EL (cell line): ENCODE measurements around the gene PCDHGA7.
"Not testable (repeated sequence)": the region's sequence is repeated elsewhere in the genome, so short reads cannot be mapped to it uniquely, and the experiment has no call there.

Experiments used
- DNase-seq: peaks from one replicate; pipeline ENCODE4 v3.0.0-alpha.2; 2016

Gene PCDHGA7

DNA sequence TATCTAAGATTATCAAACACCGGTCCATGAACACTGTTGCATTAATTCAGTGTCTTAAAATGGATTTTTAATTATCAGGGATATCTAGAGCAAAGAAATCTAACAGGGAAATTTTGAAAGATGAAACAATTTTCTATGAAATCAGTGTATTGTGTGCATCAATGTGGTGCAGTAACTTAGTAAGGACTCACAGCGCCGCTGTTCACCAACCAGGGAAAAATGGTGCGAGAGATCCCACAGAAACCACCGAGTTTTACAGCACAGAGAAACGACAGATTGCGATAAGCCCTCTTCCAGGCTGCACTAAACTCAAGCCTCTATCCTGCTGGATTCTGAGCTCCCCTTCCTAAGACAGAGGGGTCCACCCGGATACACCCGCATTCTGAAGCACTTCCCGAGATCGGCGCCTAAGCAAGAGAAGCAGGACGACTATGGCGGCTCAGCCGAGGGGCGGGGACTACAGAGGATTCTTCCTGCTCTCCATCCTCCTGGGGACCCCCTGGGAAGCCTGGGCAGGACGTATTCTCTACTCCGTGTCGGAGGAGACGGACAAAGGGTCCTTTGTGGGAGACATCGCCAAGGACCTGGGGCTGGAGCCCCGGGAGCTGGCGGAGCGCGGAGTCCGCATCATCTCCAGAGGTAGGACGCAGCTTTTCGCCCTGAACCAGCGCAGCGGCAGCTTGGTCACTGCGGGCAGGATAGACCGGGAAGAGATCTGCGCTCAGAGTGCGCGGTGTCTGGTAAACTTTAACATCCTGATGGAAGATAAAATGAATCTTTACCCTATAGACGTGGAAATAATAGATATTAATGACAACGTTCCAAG lies at the start of gene PCDHGA7:
Gene PCDHGA7, plus strand, starts transcription at position 274 of the 826 bp plus-strand sequence. Its CDS starts 158 bp downstream, at position 432.
- peak; percentile 62 for DNase-seq

DNA sequence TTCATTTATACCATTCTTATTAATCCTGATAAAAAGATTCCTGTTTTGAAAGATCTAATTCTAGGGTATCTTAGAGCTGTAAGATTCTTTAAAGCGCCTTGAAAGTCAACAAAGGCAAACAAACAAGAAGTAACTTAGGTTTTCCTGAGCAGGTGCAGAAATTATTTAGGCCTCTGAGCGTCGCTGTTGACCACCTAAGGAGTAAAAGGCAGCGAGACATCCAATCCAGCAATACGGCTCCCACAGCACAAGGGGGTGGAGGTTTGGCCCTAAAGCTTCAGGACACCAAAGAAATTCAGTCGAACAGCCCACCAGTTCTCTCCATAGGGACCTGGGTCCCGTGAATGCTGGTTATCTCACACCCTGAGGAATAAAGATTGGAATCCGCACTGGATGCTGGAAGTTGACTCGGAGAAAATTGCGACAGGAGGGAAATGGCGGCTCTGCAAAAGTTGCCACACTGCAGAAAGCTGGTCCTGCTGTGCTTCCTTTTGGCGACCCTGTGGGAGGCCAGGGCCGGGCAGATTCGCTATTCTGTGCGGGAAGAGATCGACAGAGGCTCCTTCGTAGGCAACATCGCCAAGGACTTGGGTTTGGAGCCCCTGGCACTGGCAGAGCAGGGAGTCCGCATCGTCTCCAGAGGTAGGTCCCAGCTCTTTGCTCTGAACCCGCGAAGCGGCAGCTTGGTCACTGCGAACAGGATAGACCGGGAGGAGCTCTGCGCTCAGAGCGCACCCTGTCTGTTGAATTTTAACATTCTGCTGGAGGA lies 43.8 kb upstream of the PCDHGA7 start, which contains the start of gene PCDHGA2:
Gene PCDHGA2, plus strand, starts transcription at position 223 of the 769 bp plus-strand sequence.
- DNase-seq, result peak; percentile 60

DNA sequence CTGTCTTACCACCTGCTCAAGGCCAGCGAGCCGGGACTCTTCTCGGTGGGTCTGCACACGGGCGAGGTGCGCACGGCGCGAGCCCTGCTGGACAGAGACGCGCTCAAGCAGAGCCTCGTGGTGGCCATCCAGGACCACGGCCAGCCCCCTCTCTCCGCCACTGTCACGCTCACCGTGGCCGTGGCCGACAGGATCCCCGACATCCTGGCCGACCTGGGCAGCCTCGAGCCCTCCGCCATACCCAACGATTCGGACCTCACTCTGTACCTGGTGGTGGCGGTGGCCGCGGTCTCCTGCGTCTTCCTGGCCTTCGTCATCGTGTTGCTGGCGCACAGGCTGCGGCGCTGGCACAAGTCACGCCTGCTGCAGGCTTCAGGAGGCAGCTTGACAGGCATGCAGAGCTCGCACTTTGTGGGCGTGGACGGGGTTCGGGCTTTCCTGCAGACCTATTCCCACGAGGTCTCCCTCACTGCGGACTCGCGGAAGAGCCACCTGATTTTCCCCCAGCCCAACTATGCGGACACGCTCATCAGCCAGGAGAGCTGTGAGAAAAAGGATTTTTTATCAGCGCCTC lies 41.7 kb upstream of the PCDHGA7 start:
- DNase-seq, result not testable (repeated sequence)

DNA sequence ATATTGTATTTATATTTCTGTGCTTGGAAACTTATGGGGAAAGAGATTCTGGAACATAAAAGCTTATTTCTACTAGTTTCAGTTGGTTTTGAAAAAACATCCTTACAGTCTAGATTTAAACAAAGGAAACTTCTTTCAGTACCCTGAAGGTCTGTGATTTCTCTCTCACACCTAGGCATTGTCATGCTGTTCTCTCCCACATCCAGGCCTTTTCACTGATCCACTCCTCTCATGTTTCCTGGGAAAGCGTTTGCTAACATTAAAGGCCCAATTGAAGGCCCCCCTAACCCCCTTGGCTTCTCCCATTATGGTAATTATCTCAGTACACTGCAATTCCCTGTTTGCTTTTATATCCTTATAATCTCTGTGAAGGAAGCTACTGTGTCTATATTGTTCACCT lies 39.8 kb upstream of the PCDHGA7 start:
- DNase-seq, result no peak

DNA sequence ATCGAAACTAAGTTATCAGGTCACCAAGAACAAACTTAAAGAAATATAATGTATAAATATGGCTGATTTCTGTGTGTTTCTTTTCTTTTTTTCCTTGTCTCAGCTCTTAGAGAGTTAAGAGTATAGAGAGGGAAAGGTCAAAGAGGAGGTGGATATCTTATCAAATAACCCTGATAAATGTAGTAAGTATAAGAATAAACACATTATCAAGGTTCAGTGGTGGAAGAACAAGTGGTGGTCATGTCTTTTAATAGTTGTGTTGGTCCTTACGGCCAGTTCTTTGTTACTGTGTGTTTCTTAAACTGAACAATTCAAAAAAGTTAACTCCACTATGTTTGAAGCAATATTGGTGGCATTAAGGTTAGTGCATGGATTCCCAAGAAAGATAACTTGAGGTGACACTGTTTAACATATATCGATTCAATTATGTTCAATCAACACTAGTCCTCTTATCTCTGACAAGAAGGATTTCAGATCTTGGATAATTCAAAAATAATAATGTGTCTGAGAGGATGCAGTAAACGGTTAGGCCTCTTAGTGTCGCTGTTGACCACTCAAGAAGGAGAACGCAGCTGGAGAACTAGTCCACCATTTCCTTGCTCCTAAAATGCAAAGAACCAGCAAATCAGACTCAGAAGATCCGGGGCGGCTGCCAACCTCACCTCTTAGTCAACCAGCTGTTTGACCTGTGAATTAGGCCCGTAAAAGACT lies 39.1 kb upstream of the PCDHGA7 start, which contains the start of gene PCDHGA3:
Gene PCDHGA3, plus strand, starts transcription at position 588 of the 711 bp plus-strand sequence. CDS start 205 bp downstream, outside the sequence.
- DNase-seq, result peak; percentile 43

DNA sequence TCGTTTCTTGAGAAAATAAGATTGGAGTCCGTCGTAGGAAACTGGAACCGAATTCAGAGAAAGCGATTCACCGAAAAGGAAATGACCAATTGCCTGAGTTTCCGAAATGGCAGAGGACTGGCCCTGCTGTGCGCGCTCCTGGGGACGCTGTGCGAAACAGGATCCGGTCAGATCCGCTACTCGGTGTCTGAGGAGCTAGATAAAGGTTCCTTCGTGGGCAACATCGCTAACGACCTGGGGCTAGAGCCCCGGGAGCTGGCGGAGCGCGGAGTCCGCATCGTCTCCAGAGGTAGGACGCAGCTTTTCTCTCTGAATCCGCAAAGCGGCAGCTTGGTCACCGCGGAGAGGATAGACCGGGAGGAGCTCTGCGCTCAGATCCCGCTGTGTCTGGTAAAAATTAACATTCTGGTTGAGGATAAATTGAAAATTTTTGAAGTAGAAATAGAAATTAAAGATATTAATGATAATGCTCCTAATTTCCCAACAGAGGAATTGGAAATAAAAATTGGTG lies 38.5 kb upstream of the PCDHGA7 start:
- DNase-seq, result no peak

DNA sequence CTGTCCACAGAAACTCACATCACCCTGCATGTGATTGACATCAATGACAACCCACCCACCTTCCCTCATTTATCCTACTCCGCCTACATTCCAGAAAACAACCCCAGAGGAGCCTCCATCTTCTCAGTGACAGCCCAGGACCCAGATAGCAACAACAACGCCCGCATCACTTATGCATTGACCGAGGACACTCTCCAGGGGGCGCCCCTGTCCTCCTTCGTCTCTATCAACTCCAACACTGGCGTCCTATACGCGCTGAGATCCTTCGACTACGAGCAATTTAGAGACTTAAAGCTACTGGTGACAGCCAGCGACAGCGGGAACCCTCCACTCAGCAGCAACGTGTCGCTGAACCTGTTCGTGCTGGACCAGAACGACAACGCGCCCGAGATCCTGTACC lies 37.2 kb upstream of the PCDHGA7 start:
- DNase-seq, result no peak

DNA sequence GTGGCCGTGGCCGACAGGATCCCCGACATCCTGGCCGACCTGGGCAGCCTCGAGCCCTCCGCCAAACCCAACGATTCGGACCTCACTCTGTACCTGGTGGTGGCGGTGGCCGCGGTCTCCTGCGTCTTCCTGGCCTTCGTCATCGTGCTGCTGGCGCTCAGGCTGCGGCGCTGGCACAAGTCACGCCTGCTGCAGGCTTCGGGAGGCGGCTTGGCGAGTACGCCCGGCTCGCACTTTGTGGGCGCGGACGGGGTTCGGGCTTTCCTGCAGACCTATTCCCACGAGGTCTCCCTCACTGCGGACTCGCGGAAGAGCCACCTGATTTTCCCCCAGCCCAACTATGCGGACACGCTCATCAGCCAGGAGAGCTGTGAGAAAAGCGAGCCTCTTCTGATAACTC lies 36.5 kb upstream of the PCDHGA7 start:
- DNase-seq, result not testable (repeated sequence)

DNA sequence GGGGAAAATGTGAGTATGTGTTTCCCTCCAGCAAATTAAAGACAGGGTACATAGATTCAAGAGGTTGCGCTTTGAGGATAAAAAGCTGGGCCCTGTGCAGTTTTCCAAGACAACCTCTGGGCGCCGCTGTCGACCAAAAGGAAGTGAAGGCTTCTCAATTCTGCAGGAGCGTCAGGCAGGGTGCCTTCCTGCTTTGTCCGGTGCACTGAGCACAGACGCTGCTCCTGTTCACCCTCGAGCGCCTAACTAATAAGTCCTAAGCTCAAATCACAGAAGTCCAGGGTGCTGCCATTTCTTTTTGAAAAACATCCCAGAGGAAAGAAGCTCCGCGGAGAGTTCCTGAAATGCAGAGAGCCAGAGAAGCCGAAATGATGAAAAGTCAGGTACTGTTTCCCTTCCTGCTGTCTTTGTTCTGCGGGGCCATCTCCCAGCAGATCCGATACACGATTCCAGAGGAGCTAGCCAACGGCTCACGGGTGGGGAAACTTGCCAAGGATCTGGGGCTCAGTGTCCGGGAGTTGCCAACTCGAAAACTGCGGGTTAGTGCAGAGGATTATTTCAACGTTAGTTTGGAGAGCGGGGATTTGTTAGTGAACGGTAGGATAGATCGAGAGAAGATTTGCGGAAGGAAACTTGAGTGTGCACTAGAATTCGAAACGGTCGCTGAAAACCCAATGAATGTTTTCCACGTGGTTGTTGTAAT lies 32.5 kb upstream of the PCDHGA7 start, which contains the start of gene PCDHGB1:
Gene PCDHGB1, plus strand, starts transcription at position 183 of the 703 bp plus-strand sequence. Its CDS starts 162 bp downstream, at position 345.
- DNase-seq, result peak; percentile 76

DNA sequence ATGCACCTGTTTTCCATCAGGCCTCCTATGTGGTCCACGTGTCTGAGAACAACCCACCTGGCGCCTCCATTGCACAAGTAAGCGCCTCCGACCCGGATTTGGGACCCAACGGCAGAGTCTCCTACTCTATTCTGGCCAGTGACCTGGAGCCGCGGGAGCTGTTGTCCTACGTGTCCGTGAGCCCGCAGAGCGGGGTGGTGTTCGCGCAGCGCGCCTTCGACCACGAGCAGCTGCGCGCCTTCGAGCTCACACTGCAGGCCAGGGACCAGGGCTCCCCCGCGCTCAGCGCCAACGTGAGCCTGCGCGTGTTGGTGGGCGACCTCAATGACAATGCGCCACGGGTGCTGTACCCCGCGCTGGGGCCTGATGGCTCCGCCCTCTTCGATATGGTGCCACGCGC lies 31.0 kb upstream of the PCDHGA7 start:
- DNase-seq, result no peak

DNA sequence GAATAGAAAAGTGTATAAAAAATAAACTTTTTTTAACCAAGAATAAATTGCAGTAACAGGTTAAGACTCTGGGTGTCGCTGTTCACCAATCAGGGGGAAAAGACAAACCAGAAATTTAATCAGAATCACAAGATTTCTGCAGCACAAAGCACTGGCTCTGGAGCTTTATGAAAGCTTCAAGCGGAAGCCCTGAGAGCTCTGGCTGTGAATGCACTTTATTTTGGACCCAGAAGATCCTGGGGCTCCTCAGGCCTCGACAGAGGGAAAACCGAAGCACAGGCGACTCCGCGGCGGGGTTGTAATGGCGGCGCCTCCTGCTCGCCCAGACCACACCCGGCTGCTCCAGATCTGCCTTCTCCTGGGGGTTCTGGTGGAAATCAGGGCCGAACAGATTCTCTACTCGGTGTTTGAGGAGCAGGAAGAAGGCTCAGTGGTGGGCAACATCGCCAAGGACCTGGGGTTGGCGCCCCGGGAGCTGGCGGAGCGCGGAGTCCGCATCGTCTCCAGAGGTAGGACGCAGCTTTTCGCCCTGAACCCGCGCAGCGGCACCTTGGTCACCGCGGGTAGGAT lies 27.6 kb upstream of the PCDHGA7 start, which contains the start of gene PCDHGA4:
Gene PCDHGA4, plus strand, starts transcription at position 122 of the 570 bp plus-strand sequence. Its CDS starts 87 bp downstream, at position 209.
- DNase-seq, result no peak

DNA sequence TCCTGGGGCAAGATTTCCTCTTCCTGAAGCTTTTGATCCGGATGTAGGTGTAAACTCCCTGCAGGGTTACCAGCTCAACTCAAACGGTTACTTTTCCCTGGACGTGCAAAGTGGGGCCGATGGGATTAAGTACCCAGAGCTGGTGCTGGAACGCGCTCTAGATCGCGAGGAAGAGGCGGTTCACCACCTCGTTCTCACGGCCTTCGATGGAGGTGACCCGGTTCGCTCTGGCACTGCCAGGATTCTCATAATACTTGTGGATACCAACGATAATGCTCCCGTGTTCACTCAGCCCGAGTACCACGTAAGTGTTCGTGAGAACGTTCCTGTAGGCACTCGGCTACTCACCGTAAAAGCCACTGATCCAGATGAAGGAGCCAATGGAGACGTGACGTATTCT lies 26.9 kb upstream of the PCDHGA7 start:
- no peak for DNase-seq

DNA sequence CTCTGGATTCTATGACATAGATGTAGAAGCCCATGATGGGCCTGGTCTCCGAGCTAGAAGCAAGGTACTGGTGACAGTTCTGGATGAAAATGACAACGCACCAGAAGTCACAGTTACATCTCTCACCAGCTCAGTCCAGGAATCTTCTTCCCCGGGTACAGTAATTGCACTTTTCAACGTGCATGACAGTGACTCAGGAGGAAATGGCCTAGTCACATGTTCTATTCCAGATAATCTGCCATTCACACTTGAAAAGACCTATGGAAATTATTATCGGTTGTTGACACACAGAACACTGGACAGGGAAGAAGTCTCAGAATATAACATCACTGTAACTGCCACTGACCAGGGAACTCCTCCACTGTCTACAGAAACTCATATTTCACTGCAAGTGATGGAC lies 26.4 kb upstream of the PCDHGA7 start:
- no peak for DNase-seq

DNA sequence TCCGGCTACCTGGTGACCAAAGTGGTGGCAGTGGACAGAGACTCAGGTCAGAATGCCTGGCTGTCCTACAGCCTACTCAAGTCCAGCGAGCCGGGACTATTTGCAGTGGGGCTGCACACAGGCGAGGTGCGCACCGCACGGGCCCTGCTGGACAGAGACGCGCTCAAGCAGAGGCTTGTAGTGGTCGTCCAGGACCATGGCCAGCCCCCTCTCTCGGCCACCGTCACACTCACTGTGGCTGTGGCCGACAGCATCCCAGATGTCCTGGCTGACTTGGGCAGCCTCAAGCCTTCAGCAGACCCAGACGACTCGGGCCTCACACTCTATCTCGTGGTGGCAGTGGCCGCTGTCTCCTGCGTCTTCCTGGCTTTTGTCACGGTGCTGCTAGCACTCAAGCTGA lies 25.6 kb upstream of the PCDHGA7 start:
- no peak for DNase-seq

DNA sequence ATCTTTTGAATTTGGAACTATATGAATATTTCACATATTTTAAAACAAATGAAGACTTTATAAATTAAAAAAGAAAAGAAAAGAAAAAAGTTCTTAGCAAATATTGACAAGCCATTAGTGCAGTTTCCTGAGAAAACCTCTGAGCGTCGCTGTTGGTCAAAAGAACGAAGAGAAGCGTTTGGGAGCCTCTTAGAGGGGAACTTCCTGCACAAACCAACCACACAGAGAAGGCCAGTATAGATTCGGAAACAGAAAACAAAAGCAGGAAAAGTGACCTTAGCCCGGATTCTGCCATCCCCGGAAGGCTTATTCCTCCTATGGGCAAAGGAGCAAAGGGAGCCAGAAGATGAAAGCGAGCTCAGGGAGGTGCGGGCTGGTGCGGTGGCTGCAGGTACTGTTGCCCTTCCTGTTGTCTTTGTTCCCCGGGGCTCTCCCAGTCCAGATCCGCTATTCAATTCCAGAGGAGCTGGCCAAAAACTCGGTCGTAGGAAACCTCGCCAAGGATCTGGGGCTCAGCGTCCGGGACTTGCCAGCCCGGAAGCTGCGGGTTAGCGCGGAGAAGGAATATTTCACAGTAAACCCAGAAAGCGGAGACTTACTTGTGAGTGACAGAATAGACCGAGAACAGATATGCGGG lies 22.6 kb upstream of the PCDHGA7 start, which contains the start of gene PCDHGB2:
Gene PCDHGB2, plus strand, starts transcription at position 205 of the 637 bp plus-strand sequence. Its CDS starts 142 bp downstream, at position 347.
- DNase-seq, result peak; percentile 68

DNA sequence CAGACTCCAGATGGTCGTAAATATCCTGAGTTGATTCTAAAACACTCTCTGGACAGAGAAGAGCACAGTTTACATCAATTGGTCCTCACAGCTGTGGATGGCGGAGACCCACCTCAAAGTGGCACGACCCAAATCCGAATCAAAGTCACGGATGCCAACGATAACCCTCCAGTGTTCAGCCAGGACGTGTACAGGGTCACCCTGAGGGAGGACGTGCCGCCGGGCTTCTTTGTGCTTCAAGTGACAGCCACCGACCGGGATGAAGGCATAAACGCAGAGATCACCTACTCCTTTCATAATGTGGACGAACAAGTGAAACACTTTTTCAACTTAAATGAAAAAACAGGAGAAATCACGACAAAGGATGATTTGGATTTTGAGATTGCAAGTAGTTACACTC lies 21.9 kb upstream of the PCDHGA7 start:
- no peak for DNase-seq

DNA sequence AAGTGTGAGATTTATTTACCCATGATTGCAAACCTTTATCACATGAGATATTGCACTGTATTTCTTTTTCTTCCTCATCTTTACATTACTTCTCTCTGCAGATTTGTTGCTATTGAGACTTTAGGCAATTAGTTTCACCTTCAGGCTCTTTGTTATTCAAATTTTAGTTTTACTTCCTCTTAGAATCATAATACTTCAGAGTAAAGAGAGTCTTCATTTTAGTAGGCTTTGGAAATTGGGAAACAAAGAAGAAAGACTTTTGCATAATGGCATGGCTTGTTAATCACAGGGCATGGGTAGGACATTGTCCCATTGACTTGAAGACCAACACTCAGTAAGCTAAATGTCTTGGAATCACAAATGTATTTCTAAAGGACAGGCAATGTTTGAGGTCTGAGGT lies 19.8 kb upstream of the PCDHGA7 start:
- no peak for DNase-seq

DNA sequence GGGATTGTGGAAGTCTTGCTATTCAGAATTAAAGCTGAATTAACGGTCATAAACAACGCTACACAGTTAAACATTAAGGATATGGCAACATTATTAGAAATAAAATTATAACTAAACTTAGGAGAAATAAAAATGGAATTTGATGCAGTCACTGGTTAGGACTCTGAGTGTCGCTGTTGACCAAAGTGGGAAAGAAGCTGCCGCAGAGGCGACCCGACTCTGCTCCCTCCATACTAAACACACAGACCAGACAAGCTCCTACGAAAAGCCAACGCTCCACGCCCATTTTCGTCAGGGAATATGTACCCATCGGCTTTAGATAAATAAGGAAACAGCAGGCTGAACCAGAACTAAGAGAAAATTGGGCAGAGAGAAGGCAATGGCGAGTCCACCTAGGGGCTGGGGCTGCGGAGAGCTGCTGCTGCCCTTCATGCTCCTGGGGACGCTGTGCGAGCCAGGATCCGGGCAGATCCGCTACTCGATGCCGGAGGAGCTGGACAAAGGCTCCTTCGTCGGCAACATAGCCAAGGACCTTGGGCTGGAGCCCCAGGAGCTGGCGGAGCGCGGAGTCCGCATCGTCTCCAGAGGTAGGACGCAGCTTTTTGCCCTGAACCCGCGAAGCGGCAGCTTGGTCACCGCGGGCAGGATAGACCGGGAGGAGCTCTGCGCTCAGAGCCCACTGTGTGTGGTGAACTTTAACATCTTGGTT lies 18.4 kb upstream of the PCDHGA7 start, which contains the start of gene PCDHGA5:
Gene PCDHGA5, plus strand, starts transcription at position 211 of the 709 bp plus-strand sequence. Its CDS starts 169 bp downstream, at position 380.
- peak; percentile 21 for DNase-seq

DNA sequence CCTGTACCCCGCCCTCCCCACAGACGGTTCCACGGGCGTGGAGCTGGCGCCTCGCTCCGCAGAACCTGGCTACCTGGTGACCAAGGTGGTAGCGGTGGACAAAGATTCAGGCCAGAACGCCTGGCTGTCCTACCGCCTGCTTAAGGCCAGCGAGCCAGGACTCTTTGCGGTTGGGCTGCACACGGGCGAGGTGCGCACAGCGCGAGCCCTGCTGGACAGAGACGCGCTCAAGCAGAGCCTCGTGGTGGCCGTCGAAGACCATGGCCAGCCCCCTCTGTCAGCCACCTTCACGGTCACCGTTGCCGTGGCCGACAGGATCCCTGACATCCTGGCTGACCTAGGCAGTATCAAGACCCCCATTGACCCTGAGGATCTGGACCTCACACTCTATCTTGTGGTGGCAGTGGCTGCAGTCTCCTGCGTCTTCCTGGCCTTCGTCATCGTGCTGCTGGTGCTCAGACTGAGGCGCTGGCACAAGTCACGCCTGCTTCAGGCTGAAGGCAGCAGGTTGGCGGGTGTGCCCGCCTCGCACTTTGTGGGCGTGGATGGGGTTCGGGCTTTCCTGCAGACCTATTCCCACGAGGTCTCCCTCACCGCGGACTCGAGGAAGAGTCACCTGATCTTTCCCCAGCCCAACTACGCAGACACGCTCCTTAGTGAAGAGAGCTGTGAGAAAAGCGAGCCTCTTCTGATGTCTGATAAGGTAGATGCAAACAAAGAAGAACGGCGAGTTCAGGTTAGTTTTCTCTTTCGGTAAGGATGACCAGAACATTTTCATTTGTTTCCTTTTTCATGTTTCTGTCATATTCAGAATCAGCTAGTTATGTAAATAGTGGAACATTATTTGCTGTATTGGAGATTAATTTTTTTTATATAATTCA lies 16.3 kb upstream of the PCDHGA7 start:
- no peak for DNase-seq
